ENCODE measurements around the gene YPEL2. TPM values are rescaled to one million over a fixed set of nuclear protein-coding genes. Genes with fewer than 3 reads are reported as not detected.

YPEL2 gene
- total RNA-seq, 1 experiment from 2014 or later = 2.2 TPM

DNA sequence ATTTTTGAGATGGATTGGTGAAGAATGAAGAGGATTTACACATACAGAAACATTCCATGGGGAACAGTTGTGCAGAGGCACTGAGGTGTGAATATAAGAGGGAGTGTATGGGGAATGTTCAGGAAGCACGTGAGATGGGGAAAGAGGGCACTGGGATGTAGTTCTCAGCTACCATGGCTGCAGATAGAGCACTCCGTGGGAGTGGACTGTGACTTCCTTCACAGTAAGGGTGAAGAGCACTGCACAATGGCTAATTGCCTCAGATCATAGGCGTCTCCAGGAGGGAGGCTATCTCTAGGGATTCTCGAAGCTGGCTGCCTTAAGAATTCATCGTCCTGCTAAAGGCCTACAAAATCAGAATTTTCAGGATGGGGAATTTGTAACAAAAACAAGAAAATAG is 7.0 kb downstream of the YPEL2 start (continued):
- TF ChIP-seq, protein P1, sequence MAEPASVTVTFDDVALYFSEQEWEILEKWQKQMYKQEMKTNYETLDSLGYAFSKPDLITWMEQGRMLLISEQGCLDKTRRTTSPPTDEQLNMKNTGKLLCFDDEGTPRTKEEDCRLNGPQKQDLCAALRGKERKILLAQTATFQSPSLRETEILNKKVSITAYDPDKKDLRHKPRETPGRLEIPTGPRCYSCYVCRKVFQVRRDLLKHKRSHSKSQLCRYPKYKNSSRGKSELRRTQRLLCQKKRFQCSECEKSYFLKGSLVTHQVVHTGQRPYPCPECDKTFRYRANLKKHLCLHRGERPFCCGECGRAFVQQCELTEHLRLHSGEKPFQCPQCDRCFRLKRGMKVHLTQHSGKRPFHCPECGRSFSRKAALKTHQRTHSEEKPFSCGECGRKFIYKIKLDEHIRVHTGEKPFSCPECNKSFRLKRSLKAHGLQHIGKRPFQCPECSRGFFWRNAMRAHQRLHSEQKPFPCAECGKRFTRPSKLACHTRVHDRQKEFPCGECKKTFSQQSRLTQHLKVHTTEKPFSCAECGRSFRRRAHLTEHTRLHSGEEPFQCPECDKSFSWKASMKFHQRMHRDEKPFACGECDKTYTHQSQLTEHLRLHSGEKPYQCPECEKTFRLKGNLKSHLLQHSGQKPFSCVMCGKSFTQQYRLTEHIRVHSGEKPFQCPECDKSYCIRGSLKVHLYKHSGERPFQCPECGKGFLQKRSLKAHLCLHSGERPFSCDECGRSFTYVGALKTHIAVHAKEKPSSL (CRISPR knock-in tag; conservative IDR thresholded peaks at IDR 0.05) = no peak
- no peak for TF ChIP-seq FOXP1 (CRISPR knock-in tag; IDR thresholded peaks at IDR 0.05; ENCODE audit: borderline replicate concordance)
- TF ChIP-seq, protein P2, sequence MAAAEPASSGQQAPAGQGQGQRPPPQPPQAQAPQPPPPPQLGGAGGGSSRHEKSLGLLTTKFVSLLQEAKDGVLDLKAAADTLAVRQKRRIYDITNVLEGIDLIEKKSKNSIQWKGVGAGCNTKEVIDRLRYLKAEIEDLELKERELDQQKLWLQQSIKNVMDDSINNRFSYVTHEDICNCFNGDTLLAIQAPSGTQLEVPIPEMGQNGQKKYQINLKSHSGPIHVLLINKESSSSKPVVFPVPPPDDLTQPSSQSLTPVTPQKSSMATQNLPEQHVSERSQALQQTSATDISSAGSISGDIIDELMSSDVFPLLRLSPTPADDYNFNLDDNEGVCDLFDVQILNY (CRISPR knock-in tag; IDR thresholded peaks at IDR 0.05) = no peak
- TF ChIP-seq, protein P3, sequence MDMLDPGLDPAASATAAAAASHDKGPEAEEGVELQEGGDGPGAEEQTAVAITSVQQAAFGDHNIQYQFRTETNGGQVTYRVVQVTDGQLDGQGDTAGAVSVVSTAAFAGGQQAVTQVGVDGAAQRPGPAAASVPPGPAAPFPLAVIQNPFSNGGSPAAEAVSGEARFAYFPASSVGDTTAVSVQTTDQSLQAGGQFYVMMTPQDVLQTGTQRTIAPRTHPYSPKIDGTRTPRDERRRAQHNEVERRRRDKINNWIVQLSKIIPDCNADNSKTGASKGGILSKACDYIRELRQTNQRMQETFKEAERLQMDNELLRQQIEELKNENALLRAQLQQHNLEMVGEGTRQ (CRISPR knock-in tag; IDR thresholded peaks at IDR 0.05) = no peak
- TF ChIP-seq, protein P4, sequence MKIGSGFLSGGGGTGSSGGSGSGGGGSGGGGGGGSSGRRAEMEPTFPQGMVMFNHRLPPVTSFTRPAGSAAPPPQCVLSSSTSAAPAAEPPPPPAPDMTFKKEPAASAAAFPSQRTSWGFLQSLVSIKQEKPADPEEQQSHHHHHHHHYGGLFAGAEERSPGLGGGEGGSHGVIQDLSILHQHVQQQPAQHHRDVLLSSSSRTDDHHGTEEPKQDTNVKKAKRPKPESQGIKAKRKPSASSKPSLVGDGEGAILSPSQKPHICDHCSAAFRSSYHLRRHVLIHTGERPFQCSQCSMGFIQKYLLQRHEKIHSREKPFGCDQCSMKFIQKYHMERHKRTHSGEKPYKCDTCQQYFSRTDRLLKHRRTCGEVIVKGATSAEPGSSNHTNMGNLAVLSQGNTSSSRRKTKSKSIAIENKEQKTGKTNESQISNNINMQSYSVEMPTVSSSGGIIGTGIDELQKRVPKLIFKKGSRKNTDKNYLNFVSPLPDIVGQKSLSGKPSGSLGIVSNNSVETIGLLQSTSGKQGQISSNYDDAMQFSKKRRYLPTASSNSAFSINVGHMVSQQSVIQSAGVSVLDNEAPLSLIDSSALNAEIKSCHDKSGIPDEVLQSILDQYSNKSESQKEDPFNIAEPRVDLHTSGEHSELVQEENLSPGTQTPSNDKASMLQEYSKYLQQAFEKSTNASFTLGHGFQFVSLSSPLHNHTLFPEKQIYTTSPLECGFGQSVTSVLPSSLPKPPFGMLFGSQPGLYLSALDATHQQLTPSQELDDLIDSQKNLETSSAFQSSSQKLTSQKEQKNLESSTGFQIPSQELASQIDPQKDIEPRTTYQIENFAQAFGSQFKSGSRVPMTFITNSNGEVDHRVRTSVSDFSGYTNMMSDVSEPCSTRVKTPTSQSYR (CRISPR knock-in tag; IDR thresholded peaks at IDR 0.05) = no peak
- TF ChIP-seq ZNF219 (CRISPR knock-in tag; IDR thresholded peaks at IDR 0.05; ENCODE audit: borderline replicate concordance) = no peak
- TF ChIP-seq HMGA2 (CRISPR knock-in tag; IDR thresholded peaks at IDR 0.05) = no peak
- no peak for TF ChIP-seq TEAD1 (CRISPR knock-in tag; IDR thresholded peaks at IDR 0.05)
- no peak for TF ChIP-seq MYBL2 (CRISPR knock-in tag; IDR thresholded peaks at IDR 0.05)
- TF ChIP-seq SP1 (CRISPR knock-in tag; conservative IDR thresholded peaks at IDR 0.05) = no peak
- TF ChIP-seq, protein P5, sequence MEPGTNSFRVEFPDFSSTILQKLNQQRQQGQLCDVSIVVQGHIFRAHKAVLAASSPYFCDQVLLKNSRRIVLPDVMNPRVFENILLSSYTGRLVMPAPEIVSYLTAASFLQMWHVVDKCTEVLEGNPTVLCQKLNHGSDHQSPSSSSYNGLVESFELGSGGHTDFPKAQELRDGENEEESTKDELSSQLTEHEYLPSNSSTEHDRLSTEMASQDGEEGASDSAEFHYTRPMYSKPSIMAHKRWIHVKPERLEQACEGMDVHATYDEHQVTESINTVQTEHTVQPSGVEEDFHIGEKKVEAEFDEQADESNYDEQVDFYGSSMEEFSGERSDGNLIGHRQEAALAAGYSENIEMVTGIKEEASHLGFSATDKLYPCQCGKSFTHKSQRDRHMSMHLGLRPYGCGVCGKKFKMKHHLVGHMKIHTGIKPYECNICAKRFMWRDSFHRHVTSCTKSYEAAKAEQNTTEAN (CRISPR knock-in tag; IDR thresholded peaks at IDR 0.05) = no peak
- no peak for TF ChIP-seq ZNF423 (CRISPR knock-in tag; IDR thresholded peaks at IDR 0.05)
- no peak for TF ChIP-seq ZBTB21 (CRISPR knock-in tag; IDR thresholded peaks at IDR 0.05; ENCODE audit: borderline replicate concordance)

DNA sequence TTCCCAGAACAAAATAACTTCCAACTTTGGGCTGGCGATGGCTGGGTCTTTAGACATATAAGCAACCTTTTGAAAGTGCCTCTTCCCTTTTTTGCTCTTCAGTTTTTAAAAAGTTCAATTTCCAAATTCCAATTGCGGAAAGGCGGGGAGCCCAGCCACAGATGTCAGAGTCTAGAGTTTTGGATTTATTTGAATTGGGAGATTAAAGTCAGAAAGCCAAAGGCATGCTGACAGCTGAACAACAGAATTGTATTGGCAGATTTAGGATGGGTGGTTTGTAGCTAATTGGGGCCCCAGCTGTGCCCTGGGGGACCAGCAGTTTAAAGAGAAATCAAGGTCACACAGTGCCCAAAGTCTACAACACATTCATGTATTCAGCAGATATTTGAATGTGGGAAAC is 10.5 kb downstream of the YPEL2 start:
- no peak overlapping the region for H3K4me3 Mint-ChIP-seq
- no peaks in the 10 kb centered on the region for H3K27me3 Mint-ChIP-seq (ENCODE audit: low read depth)
- TF ChIP-seq JAZF1 (CRISPR knock-in tag; IDR thresholded peaks at IDR 0.05) (no peak), TEAD4 (CRISPR knock-in tag; IDR thresholded peaks at IDR 0.05) (no peak), SMAD4 (CRISPR knock-in tag; IDR thresholded peaks at IDR 0.05) (no peak)
- no peaks in the 10 kb centered on the region for H3K9me3 Mint-ChIP-seq
- CTCF ChIA-PET = interaction anchor here (1.4 kb wide), 1 partner anchor 12 kb away, joined by 5 read pairs; no protein-coding TSS in a partner anchor
- no peak for DNase-seq (ENCODE audit: low spot score)
- peaks cover 3% of the 10 kb centered on the region; the same call in 1 of the 2 replicates for H3K4me1 Mint-ChIP-seq
- POLR2A ChIA-PET = no interaction called here
- no peak overlapping the region for H3K27ac Mint-ChIP-seq
- H3K36me3 Mint-ChIP-seq = no peaks in the 10 kb centered on the region
- no peak for ATAC-seq

DNA sequence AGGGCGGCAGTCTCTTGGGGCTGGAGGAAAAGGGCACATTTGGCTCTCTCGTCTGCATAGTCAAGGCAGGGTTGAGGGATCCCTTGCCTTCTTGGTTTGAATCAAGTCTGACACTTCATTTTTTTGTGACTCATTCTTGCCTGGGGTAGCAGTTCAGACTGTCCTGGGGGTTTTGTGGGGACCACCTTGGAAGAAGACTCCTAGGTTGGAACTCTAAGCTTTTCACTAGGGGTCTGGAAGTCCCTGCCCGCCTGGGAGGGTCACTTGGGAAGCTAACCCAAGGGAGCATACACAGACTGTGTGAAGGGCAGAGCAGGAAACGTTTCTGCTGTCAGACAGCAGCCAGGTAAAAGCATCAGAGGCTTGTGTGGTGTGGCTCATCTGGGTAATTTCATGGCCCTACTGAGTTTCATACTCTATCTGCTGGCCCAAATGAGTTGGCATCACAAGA is 11.3 kb downstream of the YPEL2 start:
- Mint-ChIP-seq H3K9me3 (no peaks in the 10 kb centered on the region), H3K27ac (no peak overlapping the region), H3K4me1 (peaks cover 3% of the 10 kb centered on the region; the same call in 1 of the 2 replicates), H3K27me3 (ENCODE audit: low read depth) (no peaks in the 10 kb centered on the region), H3K4me3 (no peak overlapping the region), H3K36me3 (no peaks in the 10 kb centered on the region)
- DNase-seq (ENCODE audit: low spot score) (no peak), ATAC-seq (no peak)
- POLR2A ChIA-PET = no interaction called here
- CTCF ChIA-PET = interaction anchor here (1.4 kb wide), 1 partner anchor 13 kb away, joined by 5 read pairs; no protein-coding TSS in a partner anchor
- TF ChIP-seq EMX1 (CRISPR knock-in tag; IDR thresholded peaks at IDR 0.05) (no peak), NFATC4 (CRISPR knock-in tag; IDR thresholded peaks at IDR 0.05) (no peak), ZNF416 (CRISPR knock-in tag; IDR thresholded peaks at IDR 0.05) (no peak), NR3C1 (CRISPR knock-in tag; conservative IDR thresholded peaks at IDR 0.05; ENCODE audit: low read depth) (no peak), ZNF317 (CRISPR knock-in tag; IDR thresholded peaks at IDR 0.05; ENCODE audit: borderline replicate concordance, low read depth) (no peak), NR2C2 (CRISPR knock-in tag; IDR thresholded peaks at IDR 0.05) (no peak)
- TF ChIP-seq, protein P6, sequence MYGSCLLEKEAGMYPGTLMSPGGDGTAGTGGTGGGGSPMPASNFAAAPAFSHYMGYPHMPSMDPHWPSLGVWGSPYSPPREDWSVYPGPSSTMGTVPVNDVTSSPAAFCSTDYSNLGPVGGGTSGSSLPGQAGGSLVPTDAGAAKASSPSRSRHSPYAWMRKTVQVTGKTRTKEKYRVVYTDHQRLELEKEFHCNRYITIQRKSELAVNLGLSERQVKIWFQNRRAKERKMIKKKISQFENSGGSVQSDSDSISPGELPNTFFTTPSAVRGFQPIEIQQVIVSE (CRISPR knock-in tag; IDR thresholded peaks at IDR 0.05; ENCODE audit: borderline replicate concordance) = no peak

Measured in WTC11 (cell line).